ENCODE data around the gene ZBTB7A. TPM values are rescaled to one million over a fixed set of nuclear protein-coding genes. Genes with fewer than 3 reads are reported as not detected.

Gene ZBTB7A
- polyA plus RNA-seq, 2 of the 4 experiments (the other 2 are of a cell fraction): 2.3 to 11.6 TPM

GRCh38 chr19:4019578-4019977 is 47.1 kb downstream of the ZBTB7A start (continued):
- TF ChIP-seq JUN (IDR thresholded peaks at IDR 0.05): no peak
- no peak for TF ChIP-seq POLR2AphosphoS2 (conservative IDR thresholded peaks at IDR 0.05; ENCODE audit: low read length)
- TF ChIP-seq ATOH8 (CRISPR knock-in tag; IDR thresholded peaks at IDR 0.05; ENCODE audit: low read depth): no peak
- TF ChIP-seq BCL3 (IDR thresholded peaks at IDR 0.05): no peak

GRCh38 chr19:4018775-4019504 is 47.8 kb downstream of the ZBTB7A start:
- no peak for DNase-seq (ENCODE audit: low read depth in 1 of 2, low spot score in 1 of 2)
- H3K4me2 ChIP-seq: no peak overlapping the region
- TF ChIP-seq FOSB (CRISPR knock-in tag; IDR thresholded peaks at IDR 0.05) (no peak), PBX3 (IDR thresholded peaks at IDR 0.05) (no peak), RCOR1 (IDR thresholded peaks at IDR 0.05; ENCODE audit: low read depth, low read length) (no peak), CHD4 (IDR thresholded peaks at IDR 0.05; ENCODE audit: borderline replicate concordance) (no peak), SMC3 (IDR thresholded peaks at IDR 0.05) (no peak), ZNF302 (CRISPR knock-in tag; IDR thresholded peaks at IDR 0.05) (no peak), JUNB (IDR thresholded peaks at IDR 0.05) (no peak), TP53 (CRISPR knock-in tag; IDR thresholded peaks at IDR 0.05) (no peak), GATA3 (IDR thresholded peaks at IDR 0.05; ENCODE audit: borderline replicate concordance) (no peak), BCL3 (IDR thresholded peaks at IDR 0.05) (no peak), USF2 (IDR thresholded peaks at IDR 0.05) (no peak), KDM5A (IDR thresholded peaks at IDR 0.05) (no peak), MAX (IDR thresholded peaks at IDR 0.05) (no peak), CTCF (IDR thresholded peaks at IDR 0.05) (no peak), HDAC2 (IDR thresholded peaks at IDR 0.05) (no peak)
- no peak for FAIRE-seq
- no peak overlapping the region for H3K27ac ChIP-seq
- ChIA-PET CTCF (no interaction called here), POLR2A (no interaction called here)
- no peaks in the 10 kb centered on the region for H3K9me3 ChIP-seq
- 91% methylated on average over 13 of the region's 19 CpGs for WGBS (ENCODE audit: missing lambda C conversion rate)
- no peak overlapping the region for H3K4me3 ChIP-seq
- no peaks in the 10 kb centered on the region for H3K4me1 ChIP-seq
- no peak for ATAC-seq

Measured in A549 (cell line).